HS-27A (cell line): ENCODE results near the gene MAGEL2.
"Not testable (repeated sequence)": the region's sequence is repeated elsewhere in the genome, so short reads cannot be mapped to it uniquely, and the experiment has no call there.

Experiments used
- DNase-seq: peaks from one replicate; pipeline ENCODE4 v3.0.0-alpha.2; 2012; ENCODE audit warnings: low read depth, missing footprints

The MAGEL2 gene

GRCh38 chr15:23606226-23606625 is 41.4 kb downstream of the MAGEL2 start:
- DNase-seq = no peak

- DNase-seq = no peak
Measured at GRCh38 chr15:23602124-23602523, 45.5 kb downstream of the MAGEL2 start.

GRCh38 chr15:23599053-23599452 is 48.6 kb downstream of the MAGEL2 start:
- DNase-seq = no peak

GRCh38 chr15:23597278-23597677 is 50.4 kb downstream of the MAGEL2 start:
- not testable (repeated sequence) for DNase-seq

- DNase-seq = no peak
Measured at GRCh38 chr15:23596736-23597135, 50.9 kb downstream of the MAGEL2 start.

GRCh38 chr15:23595368-23595767 is 52.3 kb downstream of the MAGEL2 start:
- DNase-seq = no peak

GRCh38 chr15:23594252-23594770 is 53.4 kb downstream of the MAGEL2 start:
- DNase-seq = no peak
